ENCODE data around the gene ZNF396. TPM values are rescaled to one million over a fixed set of nuclear protein-coding genes. Genes with fewer than 3 reads are reported as not detected.
A peak's percentile ranks its signal among the peaks of the same experiment; 100 is the strongest.

Gene ZNF396
- total and polyA plus RNA-seq, 9 of the 15 experiments (the other 6 are each of a cell fraction or from before 2014, with no cell fraction given) = 0.73 to 2.3 (median 1.9) TPM

GRCh38 chr18:35376742-35377695, at the start of gene ZNF396 (continued):
- no peak for TF ChIP-seq ZNF512 (tag; IDR thresholded peaks at IDR 0.05)
- no peak for TF ChIP-seq ATF6 (CRISPR knock-in tag; IDR thresholded peaks at IDR 0.05)
- no peak for TF ChIP-seq ZNF224 (CRISPR knock-in tag; IDR thresholded peaks at IDR 0.05)
- peak; percentile 78 for TF ChIP-seq VEZF1 (CRISPR knock-in tag; IDR thresholded peaks at IDR 0.05)
- TF ChIP-seq ZNF668 (CRISPR knock-in tag; IDR thresholded peaks at IDR 0.05) = no peak
- no peak for TF ChIP-seq ZBTB8A (IDR thresholded peaks at IDR 0.05; ENCODE audit: partially characterized antibody)
- no peak for TF ChIP-seq L3MBTL2 (IDR thresholded peaks at IDR 0.05)
- TF ChIP-seq TCF7 (IDR thresholded peaks at IDR 0.05; ENCODE audit: borderline replicate concordance) = no peak; the same call in 1 of the 2 replicates
- TF ChIP-seq BCLAF1 (IDR thresholded peaks at IDR 0.05; ENCODE audit: borderline replicate concordance in 1 of 2, control insufficient read depth in 1 of 2, low read depth in 2 of 2, low read length in 1 of 2) = no peak
- TF ChIP-seq SRSF7 (optimal IDR thresholded peaks at IDR 0.05; ENCODE audit: low read depth, low read length) = no peak
- TF ChIP-seq RAD51 (IDR thresholded peaks at IDR 0.05; ENCODE audit: borderline replicate concordance, low read depth) = no peak
- TF ChIP-seq E2F8 (IDR thresholded peaks at IDR 0.05; ENCODE audit: low read depth, partially characterized antibody) = peak; percentile 63
- TF ChIP-seq SMAD3 (CRISPR knock-in tag; conservative IDR thresholded peaks at IDR 0.05) = no peak
- TF ChIP-seq SLC30A9 (CRISPR knock-in tag; IDR thresholded peaks at IDR 0.05) = no peak
- TF ChIP-seq CC2D1A (IDR thresholded peaks at IDR 0.05) = no peak

Measured in K562 (cell line).